ENCODE data around the gene NRARP.

Gene NRARP

GRCh38 chr9:137275203-137275587, 26.9 kb downstream of the NRARP start:
- DNase-seq (ENCODE audit: insufficient read length, low spot score), result no peak
- TF ChIP-seq CTCF (IDR thresholded peaks at IDR 0.05; ENCODE audit: insufficient read depth, missing control alignments), result no peak
- no peak for FAIRE-seq

GRCh38 chr9:137273611-137274320, 28.3 kb downstream of the NRARP start:
- FAIRE-seq (no peak), DNase-seq (ENCODE audit: insufficient read length, low spot score) (no peak)
- no peak for TF ChIP-seq CTCF (IDR thresholded peaks at IDR 0.05; ENCODE audit: insufficient read depth, missing control alignments)

- FAIRE-seq (no peak), DNase-seq (ENCODE audit: insufficient read length, low spot score) (no peak)
- TF ChIP-seq CTCF (IDR thresholded peaks at IDR 0.05; ENCODE audit: insufficient read depth, missing control alignments), result no peak
These were observed 29.0 kb downstream of the NRARP start for GRCh38 chr9:137273095-137273490.

GRCh38 chr9:137272241-137273094, 29.6 kb downstream of the NRARP start:
- DNase-seq (ENCODE audit: insufficient read length, low spot score) (no peak), FAIRE-seq (no peak)
- no peak for TF ChIP-seq CTCF (IDR thresholded peaks at IDR 0.05; ENCODE audit: insufficient read depth, missing control alignments)

- FAIRE-seq (no peak), DNase-seq (ENCODE audit: insufficient read length, low spot score) (no peak)
- no peak for TF ChIP-seq CTCF (IDR thresholded peaks at IDR 0.05; ENCODE audit: insufficient read depth, missing control alignments)
These were observed 30.4 kb downstream of the NRARP start for GRCh38 chr9:137271696-137272076.

- TF ChIP-seq CTCF (IDR thresholded peaks at IDR 0.05; ENCODE audit: insufficient read depth, missing control alignments), result no peak
- FAIRE-seq, result no peak
- no peak for DNase-seq (ENCODE audit: insufficient read length, low spot score)
These were observed 31.0 kb downstream of the NRARP start for GRCh38 chr9:137270929-137271695.

Data from D721Med (cell line).